HCT116 (cell line): ENCODE results near the gene ARFGEF3. TPM values are rescaled to one million over a fixed set of nuclear protein-coding genes. Genes with fewer than 3 reads are reported as not detected.

ENCODE experiments used
- ATAC-seq: fragments of 200-7000 bp; cut with Tn5 transposase; 2 replicates; pipeline ENCODE4 v1.9.1; 2020; ENCODE audit warnings: mild to moderate bottlenecking, moderate library complexity
- BruUV-seq: library from RNA; stranded (reverse); fragments of 400-500 nt; replicated peaks from 2 replicates; lab custom pipeline; 2021; lab: Mats Ljungman, UMichigan
- CTCF ChIA-PET: fragments of 300-600 bp; sonication (Branson Sonifier 250); formaldehyde crosslinking; loops from one replicate; lab custom pipeline; 2021; ENCODE audit warnings: antibody characterized with exemption; lab: Charles Lee
- POLR2A ChIA-PET: fragments of 300-600, 350-600 bp; sonication (Branson Sonifier 250); formaldehyde crosslinking; loops from one replicate; lab custom pipeline; 2021; ENCODE audit warnings: antibody characterized with exemption; lab: Charles Lee
- RAD21 ChIA-PET, 2 experiments: fragments of 300-600 bp; sonication (Branson Sonifier 250); formaldehyde crosslinking; loops; one replicate each; lab custom pipeline; 2023; ENCODE audit warnings: low total read pairs in 2 of 2; ENCODE audit not compliant: uncharacterized antibody in 2 of 2, unreplicated experiment in 2 of 2, low non-redundant PET in 1 of 2; lab: Charles Lee
- DNase-seq: peaks from one replicate; pipeline ENCODE4 v3.0.0-alpha.2; 2010; ENCODE audit warnings: low read depth, low spot score
- H2AFZ ChIP-seq: fragments of 200-600 bp; shearing (Covaris generic), sonication (generic); 2 replicates; pipeline ENCODE4 v1.6.1; 2017; ENCODE audit warnings: low read depth, mixed run types, mixed read lengths, antibody characterized with exemption, low read length; ENCODE audit not compliant: poor library complexity, severe bottlenecking
- H3K27ac ChIP-seq: 2 replicates; pipeline ENCODE4 v1.5.1; 2012; ENCODE audit warnings: low read depth, low read length
- H3K27me3 ChIP-seq: fragments of 200-600 bp; sonication (generic); 2 replicates; pipeline ENCODE4 v1.6.1; 2016; ENCODE audit warnings: mixed run types, low read length, mixed read lengths; ENCODE audit not compliant: insufficient read depth
- H3K36me3 ChIP-seq, 2 experiments: fragments of 200-500 bp in 1 of 2; fragments of 200-600 bp in 1 of 2; sonication (Bioruptor generic) in 1 of 2; sonication (generic) in 1 of 2; 2 replicates each; pipeline versions ENCODE4 v1.5.1 to v1.6.1; 2014 to 2016; ENCODE audit warnings: low read length in 2 of 2, inconsistent platforms in 1 of 2, mixed read lengths in 1 of 2, mixed run types in 1 of 2; ENCODE audit not compliant: insufficient read depth in 2 of 2, control insufficient read depth in 1 of 2
- H3K4me1 ChIP-seq, 2 experiments: fragments of 200-600 bp in 1 of 2; sonication (generic) in 1 of 2; 2 replicates each; pipeline versions ENCODE4 v1.5.1 to v1.6.1; 2012 to 2017; ENCODE audit warnings: low read length in 2 of 2, inconsistent platforms in 1 of 2, mild to moderate bottlenecking in 1 of 2, mixed read lengths in 1 of 2, mixed run types in 1 of 2, moderate library complexity in 1 of 2; ENCODE audit not compliant: insufficient read depth in 2 of 2, control insufficient read depth in 1 of 2
- H3K4me2 ChIP-seq: fragments of 200-600 bp; sonication (generic); 2 replicates; pipeline ENCODE4 v1.6.1; 2017; ENCODE audit warnings: mixed run types, low read length, mixed read lengths
- H3K4me3 ChIP-seq, 2 experiments: fragments of 200-600 bp in 1 of 2; sonication (generic) in 1 of 2; replicated peaks in 1 of 2; 2 replicates each; pipeline ENCODE4 v1.5.1; 2011 to 2016; ENCODE audit warnings: low read length in 2 of 2, control low read depth in 1 of 2, low read depth in 1 of 2, mild to moderate bottlenecking in 1 of 2, mixed read lengths in 1 of 2, mixed run types in 1 of 2
- H3K79me2 ChIP-seq: fragments of 200-600 bp; sonication (generic); 2 replicates; pipeline ENCODE4 v1.6.1; 2017; ENCODE audit warnings: mild to moderate bottlenecking, mixed run types, low read length, moderate library complexity, mixed read lengths; ENCODE audit not compliant: insufficient read depth
- H3K9ac ChIP-seq: fragments of 200-600 bp; sonication (generic); 2 replicates; pipeline ENCODE4 v1.6.1; 2016; ENCODE audit warnings: low read length, mixed read lengths
- H3K9me2 ChIP-seq: fragments of 200-600 bp; sonication (generic), shearing (Covaris generic); 2 replicates; pipeline ENCODE4 v1.6.1; 2017; ENCODE audit warnings: mixed run types, mild to moderate bottlenecking, moderate library complexity; ENCODE audit not compliant: insufficient read depth
- H3K9me3 ChIP-seq, 2 experiments: fragments of 200-500 bp in 1 of 2; fragments of 200-600 bp in 1 of 2; sonication (Bioruptor generic) in 1 of 2; sonication (generic) in 1 of 2; 2 replicates each; pipeline ENCODE4 v1.6.1; 2014 to 2017; ENCODE audit warnings: low read length in 2 of 2, mixed read lengths in 2 of 2, inconsistent platforms in 1 of 2, low read depth in 1 of 2, mild to moderate bottlenecking in 1 of 2, mixed run types in 1 of 2, moderate library complexity in 1 of 2; ENCODE audit not compliant: control insufficient read depth in 1 of 2, insufficient read depth in 1 of 2
- H4K20me1 ChIP-seq: fragments of 200-600 bp; sonication (generic), shearing (Covaris generic); 2 replicates; pipeline ENCODE4 v1.6.1; 2017; ENCODE audit warnings: mixed run types, mild to moderate bottlenecking, moderate library complexity; ENCODE audit not compliant: insufficient read depth
- ATF3 ChIP-seq: IDR thresholded peaks from 2 replicates; pipeline ENCODE4 v1.6.1; 2012
- EGR1 ChIP-seq: IDR thresholded peaks from 2 replicates; pipeline ENCODE4 v1.6.1; 2012; ENCODE audit warnings: low read depth
- ELF1 ChIP-seq: IDR thresholded peaks from 2 replicates; pipeline ENCODE4 v1.6.1; 2012; ENCODE audit warnings: low read depth, borderline replicate concordance
- JUND ChIP-seq: IDR thresholded peaks from 2 replicates; pipeline ENCODE4 v1.6.1; 2012
- MAX ChIP-seq: IDR thresholded peaks from 2 replicates; pipeline ENCODE4 v1.6.1; 2012
- REST ChIP-seq: IDR thresholded peaks from 2 replicates; pipeline ENCODE4 v1.6.1; 2012; ENCODE audit warnings: low read depth
- SRF ChIP-seq: IDR thresholded peaks from 2 replicates; pipeline ENCODE4 v1.6.1; 2012; ENCODE audit warnings: low read depth
- TCF7L2 ChIP-seq: IDR thresholded peaks from 2 replicates; pipeline ENCODE4 v1.7.0; 2011; ENCODE audit warnings: borderline replicate concordance, inconsistent platforms; ENCODE audit not compliant: insufficient read depth, insufficient read length; ENCODE audit errors: extremely low read depth
- YY1 ChIP-seq: IDR thresholded peaks from 2 replicates; pipeline ENCODE4 v1.6.1; 2011; ENCODE audit warnings: low read length, low read depth, moderate library complexity, mild to moderate bottlenecking; ENCODE audit not compliant: insufficient replicate concordance; ENCODE audit errors: extremely low read depth
- ZBTB33 ChIP-seq: IDR thresholded peaks from 2 replicates; pipeline ENCODE4 v1.6.1; 2011; ENCODE audit warnings: mild to moderate bottlenecking, low read length, moderate library complexity; ENCODE audit not compliant: insufficient replicate concordance; ENCODE audit errors: extremely low read depth
- ZFX ChIP-seq: fragments of 450-650 bp; IDR thresholded peaks from 2 replicates; pipeline ENCODE4 v1.6.1; 2017
- ZNF274 ChIP-seq: fragments of 200-500 bp; sonication (Bioruptor generic); IDR thresholded peaks from 2 replicates; pipeline ENCODE4 v1.6.1; 2014; ENCODE audit warnings: mild to moderate bottlenecking, low read depth, low read length, inconsistent platforms
- intact Hi-C: fragments of 100-400 bp; cut with micrococcal nuclease; formaldehyde crosslinking; loops from 2 replicates; pipeline ENCODE4 v1.10.0; 2022
- total RNA-seq: library from RNA; stranded (reverse); gene quantifications from one replicate; pipeline ENCODE4 v1.2.1, GENCODE V29; 2021; ENCODE audit not compliant: unreplicated experiment

Gene ARFGEF3
- total RNA-seq, 1 experiment from 2014 or later: 3.8 TPM

GRCh38 chr6:138194287-138194686 lies 32.5 kb downstream of the ARFGEF3 start:
- Histone ChIP-seq H4K20me1 (no peaks in the 10 kb centered on the region), H3K9me2 (no peaks in the 10 kb centered on the region), H3K4me1 (no peaks in the 10 kb centered on the region), H3K79me2 (no peaks in the 10 kb centered on the region), H3K4me2 (no peak overlapping the region), H3K9ac (no peak overlapping the region), H2AFZ (no peak overlapping the region), H3K27ac (no peak overlapping the region), H3K9me3 (no peaks in the 10 kb centered on the region), H3K36me3 (no peaks in the 10 kb centered on the region), H3K27me3 (no peaks in the 10 kb centered on the region), H3K4me3 (no peak overlapping the region)
- POLR2A ChIA-PET: no interaction called here
- ATAC-seq: no peak
- no peak for DNase-seq
- intact Hi-C loops: no loop called here
- CTCF ChIA-PET: interaction anchor here (0.6 kb wide), 1 partner anchor 14 kb away, joined by 3 read pairs; no protein-coding TSS in a partner anchor
- no TSS peak for BruUV-seq
- RAD21 ChIA-PET: no interaction called here
- TF ChIP-seq MAX (no peak), SRF (no peak), EGR1 (no peak), ZNF274 (no peak), ATF3 (no peak), ELF1 (no peak), TCF7L2 (no peak)

GRCh38 chr6:138196122-138196738 lies 34.5 kb downstream of the ARFGEF3 start:
- no peak for DNase-seq
- Histone ChIP-seq H4K20me1 (no peaks in the 10 kb centered on the region), H3K4me2 (no peak overlapping the region), H3K9ac (no peak overlapping the region), H3K4me1 (no peaks in the 10 kb centered on the region), H3K9me3 (no peaks in the 10 kb centered on the region), H3K27ac (no peak overlapping the region), H3K4me3 (no peak overlapping the region), H3K79me2 (no peaks in the 10 kb centered on the region), H3K9me2 (no peaks in the 10 kb centered on the region), H2AFZ (no peak overlapping the region), H3K36me3 (no peaks in the 10 kb centered on the region), H3K27me3 (no peaks in the 10 kb centered on the region)
- intact Hi-C loops: no loop called here
- RAD21 ChIA-PET: interaction anchor here in 1 of 2 experiments (0.7 kb wide), 1 partner anchor 94 kb away, joined by 3 read pairs; no protein-coding TSS in a partner anchor
- ATAC-seq: no peak
- POLR2A ChIA-PET: no interaction called here
- CTCF ChIA-PET: no interaction called here
- BruUV-seq: no TSS peak
- TF ChIP-seq JUND (no peak), ELF1 (no peak), MAX (no peak), REST (no peak), ZFX (no peak), ZBTB33 (no peak), ATF3 (no peak), YY1 (no peak)
